ENCODE measurements around the gene TRAPPC3L. TPM values are rescaled to one million over a fixed set of nuclear protein-coding genes. Genes with fewer than 3 reads are reported as not detected.

TRAPPC3L gene
- total and polyA plus RNA-seq, 3 donors from 2014 or later, result 0.37 to 0.39 TPM; not detected in 1

DNA sequence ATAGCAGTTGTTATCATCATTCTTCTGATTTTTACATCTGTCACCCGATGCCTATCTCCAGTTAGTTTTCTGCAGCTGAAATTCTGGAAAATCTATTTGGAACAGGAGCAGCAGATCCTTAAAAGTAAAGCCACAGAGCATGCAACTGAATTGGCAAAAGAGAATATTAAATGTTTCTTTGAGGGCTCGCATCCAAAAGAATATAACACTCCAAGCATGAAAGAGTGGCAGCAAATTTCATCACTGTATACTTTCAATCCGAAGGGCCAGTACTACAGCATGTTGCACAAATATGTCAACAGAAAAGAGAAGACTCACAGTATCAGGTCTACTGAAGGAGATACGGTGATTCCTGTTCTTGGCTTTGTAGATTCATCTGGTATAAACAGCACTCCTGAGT lies 82.2 kb downstream of the TRAPPC3L start:
- Histone ChIP-seq H3K36me3 (ENCODE audit: low read depth, missing control alignments) (no peaks in the 10 kb centered on the region), H3K4me3 (no peak overlapping the region), H3K27ac (no peak overlapping the region), H3K27me3 (no peaks in the 10 kb centered on the region), H3K9me3 (no peaks in the 10 kb centered on the region), H3K4me1 (no peaks in the 10 kb centered on the region)
- TF ChIP-seq, protein P1, sequence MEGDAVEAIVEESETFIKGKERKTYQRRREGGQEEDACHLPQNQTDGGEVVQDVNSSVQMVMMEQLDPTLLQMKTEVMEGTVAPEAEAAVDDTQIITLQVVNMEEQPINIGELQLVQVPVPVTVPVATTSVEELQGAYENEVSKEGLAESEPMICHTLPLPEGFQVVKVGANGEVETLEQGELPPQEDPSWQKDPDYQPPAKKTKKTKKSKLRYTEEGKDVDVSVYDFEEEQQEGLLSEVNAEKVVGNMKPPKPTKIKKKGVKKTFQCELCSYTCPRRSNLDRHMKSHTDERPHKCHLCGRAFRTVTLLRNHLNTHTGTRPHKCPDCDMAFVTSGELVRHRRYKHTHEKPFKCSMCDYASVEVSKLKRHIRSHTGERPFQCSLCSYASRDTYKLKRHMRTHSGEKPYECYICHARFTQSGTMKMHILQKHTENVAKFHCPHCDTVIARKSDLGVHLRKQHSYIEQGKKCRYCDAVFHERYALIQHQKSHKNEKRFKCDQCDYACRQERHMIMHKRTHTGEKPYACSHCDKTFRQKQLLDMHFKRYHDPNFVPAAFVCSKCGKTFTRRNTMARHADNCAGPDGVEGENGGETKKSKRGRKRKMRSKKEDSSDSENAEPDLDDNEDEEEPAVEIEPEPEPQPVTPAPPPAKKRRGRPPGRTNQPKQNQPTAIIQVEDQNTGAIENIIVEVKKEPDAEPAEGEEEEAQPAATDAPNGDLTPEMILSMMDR (IDR thresholded peaks at IDR 0.05), result no peak
- TF ChIP-seq POLR2A (IDR thresholded peaks at IDR 0.05), result no peak
- DNase-seq, result no peak
- intact Hi-C loops (cut with DNase I; ENCODE audit: low total_unique reads), result no loop called here
- 73 to 77% methylated on average over 4 of the region's 4 CpGs for WGBS, 2 donors

DNA sequence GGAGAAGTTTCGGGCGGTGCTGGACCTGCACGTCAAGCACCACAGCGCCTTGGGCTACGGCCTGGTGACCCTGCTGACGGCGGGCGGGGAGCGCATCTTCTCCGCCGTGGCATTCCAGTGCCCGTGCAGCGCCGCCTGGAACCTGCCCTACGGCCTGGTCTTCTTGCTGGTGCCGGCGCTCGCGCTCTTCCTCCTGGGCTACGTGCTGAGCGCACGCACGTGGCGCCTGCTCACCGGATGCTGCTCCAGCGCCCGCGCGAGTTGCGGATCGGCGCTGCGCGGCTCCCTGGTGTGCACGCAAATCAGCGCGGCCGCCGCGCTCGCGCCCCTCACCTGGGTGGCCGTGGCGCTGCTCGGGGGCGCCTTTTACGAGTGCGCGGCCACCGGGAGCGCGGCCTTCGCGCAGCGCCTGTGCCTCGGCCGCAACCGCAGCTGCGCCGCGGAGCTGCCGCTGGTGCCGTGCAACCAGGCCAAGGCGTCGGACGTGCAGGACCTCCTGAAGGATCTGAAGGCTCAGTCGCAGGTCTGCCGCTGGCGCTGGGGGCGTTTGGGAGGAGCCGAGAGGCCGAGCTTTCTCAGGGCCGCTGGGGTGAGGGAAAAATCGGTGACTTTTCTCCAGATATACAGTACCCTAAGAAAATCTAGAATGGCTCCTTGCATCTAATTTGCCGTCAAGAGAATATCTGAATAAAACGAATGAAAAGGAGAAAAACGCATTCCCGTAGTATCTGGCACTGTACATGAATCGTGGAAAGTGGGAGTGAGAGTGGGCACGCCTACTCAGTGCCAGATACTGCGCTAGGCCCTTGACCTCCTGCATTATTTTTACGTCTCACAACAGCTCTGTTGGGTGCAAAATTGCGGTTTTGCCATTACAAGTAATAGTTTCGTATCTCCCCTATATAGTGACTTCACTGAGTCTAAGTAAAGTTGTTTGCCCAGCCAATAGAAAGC lies 83.3 kb downstream of the TRAPPC3L start:
- peak overlapping the region; percentile 6 to 45 for H3K27ac ChIP-seq
- WGBS, 2 donors, result 10 to 13% methylated on average over 26 to 63 of the region's 84 CpGs
- peak overlapping the region; percentile 55 to 58 for H3K4me3 ChIP-seq
- no peak for TF ChIP-seq POLR2A (IDR thresholded peaks at IDR 0.05)
- TF ChIP-seq, protein P1 (IDR thresholded peaks at IDR 0.05), result no peak
- no peaks in the 10 kb centered on the region for H3K4me1 ChIP-seq
- H3K9me3 ChIP-seq, result no peaks in the 10 kb centered on the region
- DNase-seq, result peak; percentile 83
- intact Hi-C loops (cut with DNase I; ENCODE audit: low total_unique reads), result no loop called here
- H3K36me3 ChIP-seq (ENCODE audit: low read depth, missing control alignments), result no peaks in the 10 kb centered on the region
- H3K27me3 ChIP-seq, result no peaks in the 10 kb centered on the region

DNA sequence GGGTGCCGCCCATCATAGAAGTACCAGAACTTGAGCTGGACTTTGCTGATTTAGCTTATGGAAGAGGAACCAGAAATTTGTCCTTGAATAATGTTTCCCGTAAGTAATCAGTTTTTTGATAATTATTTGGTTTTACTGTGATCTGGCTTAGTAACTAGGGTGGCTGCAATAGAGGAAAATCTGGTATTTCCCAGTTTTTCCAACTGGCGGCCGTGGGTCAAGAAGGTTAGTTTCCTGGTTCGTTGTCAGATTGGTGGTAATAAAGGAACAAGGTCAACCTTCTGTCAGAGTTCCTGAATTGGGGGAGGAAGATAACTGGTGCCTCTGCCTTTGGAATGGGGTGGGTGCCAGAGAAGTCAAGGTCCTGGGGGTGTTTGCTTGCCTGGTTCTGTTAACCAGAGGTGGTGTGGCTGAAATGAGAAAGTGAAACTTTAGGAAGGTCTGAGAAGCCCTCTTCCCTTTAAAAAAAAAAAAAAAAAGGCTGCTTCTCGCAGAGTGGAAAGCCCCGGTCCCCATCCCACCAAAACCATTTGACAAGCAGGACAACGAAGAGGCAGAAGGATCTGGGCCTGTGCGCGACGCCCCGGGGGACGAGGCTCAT lies 84.1 kb downstream of the TRAPPC3L start, which contains the start of gene CALHM6:
Gene CALHM6, plus strand, starts transcription at position 45 of the 601 bp plus-strand sequence. Its CDS starts 555 bp downstream, at position 600.
- Histone ChIP-seq H3K4me1 (no peaks in the 10 kb centered on the region), H3K27ac (peak within 1 kb of the TSS; percentile 6 to 45), H3K9me3 (no peaks in the 10 kb centered on the region), H3K36me3 (ENCODE audit: low read depth, missing control alignments) (no peaks in the 10 kb centered on the region), H3K4me3 (peak within 1 kb of the TSS; percentile 55 to 58), H3K27me3 (no peaks in the 10 kb centered on the region)
- WGBS, 2 donors, result 21 to 25% methylated on average over 13 of the region's 13 CpGs
- intact Hi-C loops (cut with DNase I; ENCODE audit: low total_unique reads), result no loop called here
- DNase-seq, result no peak
- TF ChIP-seq, protein P1 (IDR thresholded peaks at IDR 0.05), result no peak
- TF ChIP-seq POLR2A (IDR thresholded peaks at IDR 0.05), result no peak

GRCh38 chr6:116459927-116460326 lies 85.6 kb downstream of the TRAPPC3L start:
- H3K4me1 ChIP-seq, result no peaks in the 10 kb centered on the region
- no peak overlapping the region for H3K27ac ChIP-seq
- no peak for DNase-seq
- no peaks in the 10 kb centered on the region for H3K9me3 ChIP-seq
- 90 to 94% methylated on average over 4 of the region's 4 CpGs for WGBS, 2 donors
- no peak overlapping the region for H3K4me3 ChIP-seq
- intact Hi-C loops (cut with DNase I; ENCODE audit: low total_unique reads), result no loop called here
- TF ChIP-seq, protein P1 (IDR thresholded peaks at IDR 0.05), result no peak
- no peak for TF ChIP-seq POLR2A (IDR thresholded peaks at IDR 0.05)
- no peaks in the 10 kb centered on the region for H3K27me3 ChIP-seq
- no peaks in the 10 kb centered on the region for H3K36me3 ChIP-seq (ENCODE audit: low read depth, missing control alignments)
